SKM-1 treated with dmso at 0.1 percent for 144 hours (cell line): ENCODE measurements around the gene DLK1.

Experiments
- DNase-seq: peaks from one replicate; lab custom pipeline; 2025; ENCODE audit not compliant: unreplicated experiment; lab: John Stamatoyannopoulos, UW

DLK1 gene

GRCh38 chr14:100732766-100733100 lies 6.0 kb downstream of the DLK1 start:
- no peak for DNase-seq

- no peak for DNase-seq
Measured at GRCh38 chr14:100733152-100733850, 6.6 kb downstream of the DLK1 start.

- no peak for DNase-seq
Measured at GRCh38 chr14:100734031-100734990, 7.6 kb downstream of the DLK1 start.

- no peak for DNase-seq
Measured at GRCh38 chr14:100735271-100735670, 8.6 kb downstream of the DLK1 start.

- DNase-seq: no peak
Measured at GRCh38 chr14:100736269-100737180, 9.8 kb downstream of the DLK1 start.

- DNase-seq: no peak
Measured at GRCh38 chr14:100737526-100737925, 10.8 kb downstream of the DLK1 start.

GRCh38 chr14:100738269-100738691 lies 11.6 kb downstream of the DLK1 start:
- DNase-seq: no peak

GRCh38 chr14:100738704-100739131 lies 12.0 kb downstream of the DLK1 start:
- no peak for DNase-seq

- DNase-seq: no peak
Measured at GRCh38 chr14:100739306-100739705, 12.6 kb downstream of the DLK1 start.

GRCh38 chr14:100740196-100740825 lies 13.6 kb downstream of the DLK1 start:
- no peak for DNase-seq

GRCh38 chr14:100740929-100741328 lies 14.2 kb downstream of the DLK1 start:
- no peak for DNase-seq

- DNase-seq: no peak
Measured at GRCh38 chr14:100741966-100742365, 15.3 kb downstream of the DLK1 start.

- no peak for DNase-seq
Measured at GRCh38 chr14:100746326-100746725, 19.6 kb downstream of the DLK1 start.

- no peak for DNase-seq
Measured at GRCh38 chr14:100747021-100747586, 20.4 kb downstream of the DLK1 start.

GRCh38 chr14:100747736-100748135 lies 21.0 kb downstream of the DLK1 start:
- no peak for DNase-seq

- DNase-seq: no peak
Measured at GRCh38 chr14:100748403-100748802, 21.7 kb downstream of the DLK1 start.

- no peak for DNase-seq
Measured at GRCh38 chr14:100748944-100749343, 22.3 kb downstream of the DLK1 start.

GRCh38 chr14:100749967-100750597 lies 23.4 kb downstream of the DLK1 start:
- no peak for DNase-seq

GRCh38 chr14:100750762-100751699 lies 24.3 kb downstream of the DLK1 start:
- DNase-seq: no peak
